B cell (primary cell): ENCODE data around the gene CNTN2. TPM values are rescaled to one million over a fixed set of nuclear protein-coding genes. Genes with fewer than 3 reads are reported as not detected.

Experiments
- ATAC-seq: fragments of 200-7000 bp; cut with Tn5 transposase; one replicate; pipeline ENCODE4 v1.10.0; 2021; ENCODE audit warnings: low read depth, mild to moderate bottlenecking, moderate number of reproducible peaks, moderate library complexity
- CTCF ChIA-PET: fragments of 350-600 bp; sonication (Branson Sonifier 250); formaldehyde crosslinking; loops from one replicate; lab custom pipeline; 2021; ENCODE audit warnings: antibody characterized with exemption, inconsistent platforms; lab: Charles Lee
- POLR2A ChIA-PET: fragments of 350-600 bp; sonication (Branson Sonifier 250); formaldehyde crosslinking; loops from one replicate; lab custom pipeline; 2021; ENCODE audit warnings: antibody characterized with exemption; lab: Charles Lee
- DNase-seq: peaks from one replicate; pipeline ENCODE4 v3.0.0; 2013
- H2AFZ ChIP-seq: 2 replicates; pipeline ENCODE4 v1.6.1; 2012; ENCODE audit warnings: mild to moderate bottlenecking, low read depth, low read length; ENCODE audit not compliant: insufficient read depth, poor library complexity, severe bottlenecking
- H3K27ac ChIP-seq, 2 donors: 1 replicate in 1 of 2; 2 replicates in 1 of 2; pipeline ENCODE4 v1.5.1; 2012 to 2013; ENCODE audit warnings: low read length in 2 of 2, mild to moderate bottlenecking in 2 of 2, moderate library complexity in 1 of 2
- H3K27me3 ChIP-seq, 4 experiments: fragments of 200-600 bp in 1 of 4; sonication (generic) in 1 of 4; replicated peaks in 1 of 4; 1 replicate in 2 of 4; 2 replicates in 2 of 4; pipeline versions ENCODE4 v1.6.1 to v1.7.0; 2013 to 2016; ENCODE audit warnings: low read length in 3 of 4, mild to moderate bottlenecking in 2 of 4, mixed read lengths in 1 of 4, moderate library complexity in 1 of 4; ENCODE audit not compliant: insufficient read depth in 4 of 4, control insufficient read depth in 3 of 4; ENCODE audit errors: control extremely low read depth in 1 of 4
- H3K36me3 ChIP-seq, 2 experiments: replicated peaks in 1 of 2; 1 replicate in 1 of 2; 2 replicates in 1 of 2; pipeline versions ENCODE4 v1.6.1 to v1.7.1; 2013; ENCODE audit warnings: low read length in 1 of 2; ENCODE audit not compliant: insufficient read depth in 2 of 2, control insufficient read depth in 1 of 2; ENCODE audit errors: control extremely low read depth in 1 of 2, extremely low read depth in 1 of 2
- H3K4me1 ChIP-seq, 2 donors: fragments of 200-600 bp in 1 of 2; sonication (generic) in 1 of 2; 1 replicate in 1 of 2; 2 replicates in 1 of 2; pipeline versions ENCODE4 v1.5.1 to v1.6.1; 2013 to 2017; ENCODE audit warnings: low read length in 2 of 2; ENCODE audit not compliant: control insufficient read depth in 2 of 2, insufficient read depth in 2 of 2
- H3K4me2 ChIP-seq: replicated peaks from 2 replicates; pipeline ENCODE3; 2012; ENCODE audit warnings: mild to moderate bottlenecking, low read depth, low read length; ENCODE audit not compliant: poor library complexity, severe bottlenecking
- H3K4me3 ChIP-seq, 5 experiments: fragments of 200-600 bp in 1 of 5; sonication (generic) in 1 of 5; 1 replicate in 3 of 5; 2 replicates in 2 of 5; pipeline versions ENCODE4 v1.5.1 to v1.7.0; 2011 to 2016; ENCODE audit warnings: low read length in 4 of 5, mild to moderate bottlenecking in 4 of 5, low read depth in 2 of 5, control low read depth in 1 of 5, moderate library complexity in 1 of 5; ENCODE audit not compliant: insufficient read depth in 1 of 5; ENCODE audit errors: control extremely low read depth in 1 of 5, extremely low read depth in 1 of 5
- H3K79me2 ChIP-seq: fragments of 200-600 bp; sonication (generic); one replicate; pipeline ENCODE4 v1.6.0; 2016; ENCODE audit warnings: low read length; ENCODE audit not compliant: control insufficient read depth, insufficient read depth
- H3K9ac ChIP-seq: fragments of 200-600 bp; sonication (generic); 2 replicates; pipeline ENCODE4 v1.6.1; 2017; ENCODE audit warnings: mild to moderate bottlenecking, low read length, moderate library complexity
- H3K9me3 ChIP-seq, 3 donors: one replicate each; pipeline versions ENCODE4 v1.6.1 to v1.7.1; 2013; ENCODE audit warnings: low read length in 2 of 3; ENCODE audit not compliant: control insufficient read depth in 2 of 3, insufficient read depth in 1 of 3; ENCODE audit errors: control extremely low read depth in 1 of 3
- H4K20me1 ChIP-seq: 2 replicates; pipeline ENCODE4 v1.6.0; 2012; ENCODE audit warnings: mild to moderate bottlenecking, low read length; ENCODE audit not compliant: insufficient read depth, control insufficient read depth, poor library complexity, severe bottlenecking
- H3K27ac Mint-ChIP-seq: one replicate; pipeline ENCODE4 v1.8.0; 2021; ENCODE audit warnings: mixed read lengths
- H3K27me3 Mint-ChIP-seq: one replicate; pipeline ENCODE4 v1.8.0; 2021; ENCODE audit warnings: mixed read lengths
- H3K4me1 Mint-ChIP-seq: one replicate; pipeline ENCODE4 v1.8.0; 2021; ENCODE audit warnings: mixed read lengths
- H3K4me3 Mint-ChIP-seq: one replicate; pipeline ENCODE4 v1.8.0; 2021; ENCODE audit warnings: mixed read lengths
- H3K9me3 Mint-ChIP-seq: one replicate; pipeline ENCODE4 v1.8.0; 2022; ENCODE audit warnings: mixed read lengths; ENCODE audit not compliant: insufficient read depth
- CTCF ChIP-seq: fragments of 200-600 bp; IDR thresholded peaks from one replicate; pipeline ENCODE4 v1.8.0; 2022; ENCODE audit warnings: antibody characterized with exemption, mild to moderate bottlenecking
- EZH2 ChIP-seq: IDR thresholded peaks from 2 replicates; pipeline ENCODE4 v1.6.1; 2012; ENCODE audit warnings: borderline replicate concordance, low read depth, mild to moderate bottlenecking, moderate library complexity, low read length; ENCODE audit not compliant: insufficient read depth, poor library complexity, severe bottlenecking
- WGBS: methylation state at CpG from one replicate; pipeline ENCODE4 v1.1.5; 2013; ENCODE audit warnings: missing lambda C conversion rate; ENCODE audit not compliant: insufficient coverage; 5-methylcytosine and 5-hydroxymethylcytosine counted together
- intact Hi-C: fragments of 100-400 bp; cut with micrococcal nuclease; formaldehyde crosslinking; loops from one replicate; pipeline ENCODE4 v1.10.0; 2022
- polyA plus RNA-seq: library from polyadenylated mRNA; depleted of rRNA; stranded (reverse); fragments of >200 nt; gene quantifications from 2 replicates; pipeline ENCODE4 v1.2.3, GENCODE V29; 2012
- total RNA-seq, 2 donors: library from RNA; stranded (reverse); fragments of 120-200 nt in 1 of 2; gene quantifications; 1 replicate in 1 of 2; 2 replicates in 1 of 2; pipeline versions ENCODE4 v1.2.3 to v1.2.4, GENCODE V29; 2013 to 2022

Gene CNTN2
- total and polyA plus RNA-seq, 2 donors (not counting 1 experiment from before 2014, with no cell fraction given), result not detected

GRCh38 chr1:205109711-205110110, 66.7 kb downstream of the CNTN2 start:
- no peak overlapping the region for H3K4me3 Mint-ChIP-seq
- no peak overlapping the region for H3K27ac Mint-ChIP-seq
- no peak overlapping the region for H3K9ac ChIP-seq
- H3K9me3 ChIP-seq, result no peaks in the 10 kb centered on the region
- WGBS, result 88% methylated on average over 4 of the region's 5 CpGs
- ATAC-seq (no peak), DNase-seq (no peak)
- TF ChIP-seq EZH2, result no peak
- TF ChIP-seq CTCF, result no peak
- no peak overlapping the region for H2AFZ ChIP-seq
- H3K79me2 ChIP-seq, result peaks cover 18% of the 10 kb centered on the region
- no peak overlapping the region for H3K27ac ChIP-seq
- H4K20me1 ChIP-seq, result peaks cover 7% of the 10 kb centered on the region
- no peaks in the 10 kb centered on the region for H3K9me3 Mint-ChIP-seq
- peaks cover 20 to 45% of the 10 kb centered on the region in 2 experiments for H3K36me3 ChIP-seq
- peaks cover 18% of the 10 kb centered on the region for H3K4me1 Mint-ChIP-seq
- ChIA-PET POLR2A (no interaction called here), CTCF (interaction anchor here (0.8 to 4.3 kb wide), 7 partner anchors 10 to 165 kb away, joined by 3 to 23 read pairs (median 4); no protein-coding TSS in a partner anchor)
- H3K27me3 Mint-ChIP-seq, result no peaks in the 10 kb centered on the region
- intact Hi-C loops, result no loop called here
- peaks cover 6 to 20% of the 10 kb centered on the region in 2 donors for H3K4me1 ChIP-seq
- no peak overlapping the region for H3K4me3 ChIP-seq
- no peaks in the 10 kb centered on the region for H3K27me3 ChIP-seq
- no peak overlapping the region for H3K4me2 ChIP-seq

- Histone ChIP-seq H3K27me3 (no peaks in the 10 kb centered on the region), H3K4me2 (no peak overlapping the region), H3K4me3 (no peak overlapping the region), H3K79me2 (peaks cover 9% of the 10 kb centered on the region), H3K4me1 (peaks cover 6 to 20% of the 10 kb centered on the region in 2 donors), H3K27ac (peak overlapping the region in 1 of 2 donors; percentile 31), H3K36me3 (peaks cover 16 to 46% of the 10 kb centered on the region in 2 experiments), H3K9ac (no peak overlapping the region), H3K9me3 (no peaks in the 10 kb centered on the region), H2AFZ (no peak overlapping the region), H4K20me1 (no peaks in the 10 kb centered on the region)
- H3K4me3 Mint-ChIP-seq, result no peak overlapping the region
- H3K27ac Mint-ChIP-seq, result peak overlapping the region; percentile 27
- no peaks in the 10 kb centered on the region for H3K27me3 Mint-ChIP-seq
- intact Hi-C loops, result no loop called here
- ATAC-seq (no peak), DNase-seq (peak; percentile 22)
- CTCF ChIA-PET, result interaction anchor here (1.2 to 4.3 kb wide), 2 partner anchors 31 to 144 kb away, joined by 3 to 23 read pairs; no protein-coding TSS in a partner anchor
- TF ChIP-seq CTCF, result no peak
- TF ChIP-seq EZH2, result no peak
- H3K4me1 Mint-ChIP-seq, result peaks cover 22% of the 10 kb centered on the region
- no peaks in the 10 kb centered on the region for H3K9me3 Mint-ChIP-seq
- POLR2A ChIA-PET, result no interaction called here
Measured at GRCh38 chr1:205111354-205111753, 68.3 kb downstream of the CNTN2 start.
